HFFc6 (cell line): Measurements from ENCODE around the gene TRAPPC6A. TPM values are rescaled to one million over a fixed set of nuclear protein-coding genes. Genes with fewer than 3 reads are reported as not detected.

Experiments
- DNase-seq: peaks from one replicate; pipeline ENCODE4 v3.0.0-alpha.2; 2018
- H3K27ac Mint-ChIP-seq: 2 replicates; pipeline ENCODE4 v1.8.0; 2020; ENCODE audit warnings: mild to moderate bottlenecking, mixed read lengths
- H3K27me3 Mint-ChIP-seq: 2 replicates; pipeline ENCODE4 v1.8.0; 2021; ENCODE audit warnings: mild to moderate bottlenecking, moderate library complexity, mixed read lengths; ENCODE audit not compliant: insufficient read depth
- H3K36me3 Mint-ChIP-seq: 2 replicates; pipeline ENCODE4 v1.8.0; 2021; ENCODE audit warnings: low read depth, mixed read lengths
- H3K4me1 Mint-ChIP-seq: 2 replicates; pipeline ENCODE4 v1.8.0; 2020; ENCODE audit warnings: low read depth, mixed read lengths
- H3K4me3 Mint-ChIP-seq: 2 replicates; pipeline ENCODE4 v1.8.0; 2020; ENCODE audit warnings: mild to moderate bottlenecking, moderate library complexity, mixed read lengths
- H3K9me3 Mint-ChIP-seq: 2 replicates; pipeline ENCODE4 v1.8.0; 2020; ENCODE audit warnings: mild to moderate bottlenecking, mixed read lengths
- CTCF ChIP-seq: fragments of 200-600 bp; sonication (generic); IDR thresholded peaks from 2 replicates; pipeline ENCODE4 v1.5.0; 2021; ENCODE audit warnings: antibody characterized with exemption, mild to moderate bottlenecking
- total RNA-seq, 6 experiments: library from RNA; stranded (reverse); fragmentation: NEBNext Ultra II Directional; extraction: Animal tissue kit (Norgen Biotek cat#: 25700); gene quantifications; 2 replicates in 1 of 6; 3 replicates in 5 of 6; pipeline ENCODE4 v1.2.3, GENCODE V29; 2021

TRAPPC6A gene
- total RNA-seq, 6 experiments from 2014 or later, result 3.5 to 6.9 (median 5.2) TPM

- Mint-ChIP-seq H3K27ac (no peak overlapping the region), H3K4me1 (peaks cover 8% of the 10 kb centered on the region), H3K27me3 (peaks cover 2% of the 10 kb centered on the region), H3K4me3 (no peak overlapping the region), H3K36me3 (no peaks in the 10 kb centered on the region), H3K9me3 (no peaks in the 10 kb centered on the region)
- TF ChIP-seq CTCF, result no peak
- DNase-seq, result no peak
Measured at GRCh38 chr19:45140144-45140503, 37.9 kb downstream of the TRAPPC6A start.

- Mint-ChIP-seq H3K4me3 (no peak overlapping the region), H3K36me3 (no peaks in the 10 kb centered on the region), H3K27me3 (peaks cover 4% of the 10 kb centered on the region), H3K4me1 (peaks cover 8% of the 10 kb centered on the region), H3K27ac (no peak overlapping the region), H3K9me3 (no peaks in the 10 kb centered on the region)
- no peak for TF ChIP-seq CTCF
- DNase-seq, result no peak
Measured at GRCh38 chr19:45139286-45140143, 38.5 kb downstream of the TRAPPC6A start.

- Mint-ChIP-seq H3K27me3 (peaks cover 4% of the 10 kb centered on the region), H3K4me1 (peaks cover 8% of the 10 kb centered on the region), H3K9me3 (no peaks in the 10 kb centered on the region), H3K36me3 (no peaks in the 10 kb centered on the region), H3K27ac (peak overlapping the region; percentile 20; the same call in 1 of the 2 replicates), H3K4me3 (no peak overlapping the region)
- no peak for DNase-seq
- no peak for TF ChIP-seq CTCF
Measured at GRCh38 chr19:45138303-45138751, 39.7 kb downstream of the TRAPPC6A start.

DNA sequence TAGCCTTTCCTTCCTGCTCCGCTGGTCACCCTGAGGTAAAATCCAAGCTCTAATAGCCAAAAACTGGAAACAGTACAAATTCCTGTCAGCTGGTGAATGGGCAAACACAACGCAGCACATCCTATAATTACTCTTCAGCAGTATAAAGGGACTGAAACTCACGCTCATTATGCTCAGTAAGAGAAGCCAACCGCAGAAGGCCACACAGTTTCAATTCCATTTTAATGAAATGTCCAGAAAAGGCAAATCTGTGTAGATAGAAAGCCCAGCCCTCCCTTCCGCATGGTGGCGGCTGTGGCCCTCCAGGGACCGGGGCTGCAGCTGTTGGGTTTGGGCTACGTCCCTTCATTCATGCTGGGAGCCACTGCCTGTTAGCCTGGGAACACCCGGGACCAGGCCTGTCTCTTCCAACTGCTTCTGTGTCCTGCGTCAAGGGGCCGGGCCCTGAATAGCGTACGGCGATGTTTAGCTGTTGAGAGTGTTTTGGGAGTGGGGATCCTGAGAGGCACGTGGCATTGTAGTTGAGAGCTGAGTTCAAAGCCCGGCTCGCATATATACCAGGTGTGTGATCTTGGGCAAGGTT is 40.8 kb downstream of the TRAPPC6A start:
- Mint-ChIP-seq H3K4me3 (no peak overlapping the region), H3K27ac (peak overlapping the region; percentile 9; the same call in 1 of the 2 replicates), H3K4me1 (peaks cover 8% of the 10 kb centered on the region), H3K36me3 (no peaks in the 10 kb centered on the region), H3K9me3 (no peaks in the 10 kb centered on the region), H3K27me3 (peaks cover 2% of the 10 kb centered on the region)
- no peak for TF ChIP-seq CTCF
- no peak for DNase-seq

- no peak for TF ChIP-seq CTCF
- no peak for DNase-seq
- Mint-ChIP-seq H3K4me3 (no peak overlapping the region), H3K27ac (peak overlapping the region; percentile 18; the same call in 1 of the 2 replicates), H3K9me3 (no peaks in the 10 kb centered on the region), H3K36me3 (no peaks in the 10 kb centered on the region), H3K4me1 (peaks cover 8% of the 10 kb centered on the region), H3K27me3 (peaks cover 2% of the 10 kb centered on the region)
Measured at GRCh38 chr19:45136507-45137178, 41.4 kb downstream of the TRAPPC6A start.
